ENCODE measurements around the gene HS1BP3. TPM values are rescaled to one million over a fixed set of nuclear protein-coding genes. Genes with fewer than 3 reads are reported as not detected.

HS1BP3 gene
- total RNA-seq, 3 donors from 2014 or later (not counting 1 experiment from before 2014, with no cell fraction given): 17.4 to 25.7 (median 22.8) TPM

- Histone ChIP-seq H3K9me3 (ENCODE audit: control insufficient read depth, insufficient read depth, low read length) (no peaks in the 10 kb centered on the region), H3K4me1 (ENCODE audit: control insufficient read depth, insufficient read depth, low read length) (peaks cover 15% of the 10 kb centered on the region), H3K4me3 (ENCODE audit: low read length) (no peak overlapping the region), H3K27me3 (ENCODE audit: control insufficient read depth, insufficient read depth, low read length) (no peaks in the 10 kb centered on the region), H3K27ac (ENCODE audit: low read length) (no peak overlapping the region), H3K36me3 (ENCODE audit: control insufficient read depth, insufficient read depth, low read length) (peaks cover 30% of the 10 kb centered on the region)
- Mint-ChIP-seq H3K36me3 (no peaks in the 10 kb centered on the region), H3K9me3 (no peaks in the 10 kb centered on the region), H3K4me3 (no peak overlapping the region), H3K27ac (no peak overlapping the region), H3K27me3 (ENCODE audit: low read depth in 2 of 2) (no peaks in the 10 kb centered on the region), H3K4me1 (peaks cover 12 to 25% of the 10 kb centered on the region in 2 donors)
- intact Hi-C loops (cut with micrococcal nuclease): no loop called here
- ATAC-seq: peak; percentile 73 to 97 (median 85)
- WGBS (ENCODE audit: insufficient coverage): 60% methylated on average over 32 of the region's 32 CpGs
- TF ChIP-seq CTCF (IDR thresholded peaks at IDR 0.05): peak; percentile 40
- DNase-seq: peak; percentile 47 to 55
Measured at GRCh38 chr2:20635675-20636584, 15.0 kb downstream of the HS1BP3 start.

GRCh38 chr2:20635113-20635510, 15.8 kb downstream of the HS1BP3 start:
- 93% methylated on average over 5 of the region's 5 CpGs for whole genome bisulfite sequencing (ENCODE audit: insufficient coverage)
- H3K9me3 ChIP-seq (ENCODE audit: control insufficient read depth, insufficient read depth, low read length): no peaks in the 10 kb centered on the region
- H3K27me3 ChIP-seq (ENCODE audit: control insufficient read depth, insufficient read depth, low read length): no peaks in the 10 kb centered on the region
- H3K4me1 ChIP-seq (ENCODE audit: control insufficient read depth, insufficient read depth, low read length): peaks cover 15% of the 10 kb centered on the region
- H3K4me3 ChIP-seq (ENCODE audit: low read length): no peak overlapping the region
- H3K4me1 Mint-ChIP-seq: peaks cover 12 to 25% of the 10 kb centered on the region in 2 donors
- no peaks in the 10 kb centered on the region for H3K9me3 Mint-ChIP-seq
- H3K27ac Mint-ChIP-seq: no peak overlapping the region
- no peak overlapping the region for H3K4me3 Mint-ChIP-seq
- H3K36me3 Mint-ChIP-seq: no peaks in the 10 kb centered on the region
- intact Hi-C loops (cut with micrococcal nuclease): no loop called here
- ATAC-seq (no peak), DNase-seq (no peak)
- peaks cover 27% of the 10 kb centered on the region for H3K36me3 ChIP-seq (ENCODE audit: control insufficient read depth, insufficient read depth, low read length)
- no peaks in the 10 kb centered on the region for H3K27me3 Mint-ChIP-seq (ENCODE audit: low read depth in 2 of 2)
- no peak for TF ChIP-seq CTCF (IDR thresholded peaks at IDR 0.05)
- no peak overlapping the region for H3K27ac ChIP-seq (ENCODE audit: low read length)

- Mint-ChIP-seq H3K36me3 (no peaks in the 10 kb centered on the region), H3K27me3 (ENCODE audit: low read depth in 2 of 2) (no peaks in the 10 kb centered on the region), H3K27ac (peak overlapping the region in 1 of 2 donors; percentile 79), H3K9me3 (no peaks in the 10 kb centered on the region), H3K4me3 (no peak overlapping the region), H3K4me1 (peaks cover 12 to 25% of the 10 kb centered on the region in 2 donors)
- Histone ChIP-seq H3K27me3 (ENCODE audit: control insufficient read depth, insufficient read depth, low read length) (no peaks in the 10 kb centered on the region), H3K27ac (ENCODE audit: low read length) (no peak overlapping the region), H3K36me3 (ENCODE audit: control insufficient read depth, insufficient read depth, low read length) (peaks cover 24% of the 10 kb centered on the region), H3K9me3 (ENCODE audit: control insufficient read depth, insufficient read depth, low read length) (no peaks in the 10 kb centered on the region), H3K4me3 (ENCODE audit: low read length) (no peak overlapping the region), H3K4me1 (ENCODE audit: control insufficient read depth, insufficient read depth, low read length) (peaks cover 15% of the 10 kb centered on the region)
- no peak for DNase-seq
- no peak for ATAC-seq
- intact Hi-C loops (cut with micrococcal nuclease): no loop called here
- 89% methylated on average over 9 of the region's 9 CpGs for WGBS (ENCODE audit: insufficient coverage)
- no peak for TF ChIP-seq CTCF (IDR thresholded peaks at IDR 0.05)
Measured at GRCh38 chr2:20634507-20635112, 16.3 kb downstream of the HS1BP3 start.

Measured in natural killer cell (primary cell).